GM20431 (cell line): ENCODE results near the gene C1orf87.
"Not testable (repeated sequence)": the region's sequence is repeated elsewhere in the genome, so short reads cannot be mapped to it uniquely, and the experiment has no call there.

Experiments
- in situ Hi-C: fragments of 300-500 bp; cut with MseI, MboI; formaldehyde crosslinking; loops from one replicate; pipeline ENCODE4 v1.15.0; 2020; ENCODE audit warnings: low sequenced_read_pairs; ENCODE audit not compliant: unreplicated experiment

C1orf87 gene

DNA sequence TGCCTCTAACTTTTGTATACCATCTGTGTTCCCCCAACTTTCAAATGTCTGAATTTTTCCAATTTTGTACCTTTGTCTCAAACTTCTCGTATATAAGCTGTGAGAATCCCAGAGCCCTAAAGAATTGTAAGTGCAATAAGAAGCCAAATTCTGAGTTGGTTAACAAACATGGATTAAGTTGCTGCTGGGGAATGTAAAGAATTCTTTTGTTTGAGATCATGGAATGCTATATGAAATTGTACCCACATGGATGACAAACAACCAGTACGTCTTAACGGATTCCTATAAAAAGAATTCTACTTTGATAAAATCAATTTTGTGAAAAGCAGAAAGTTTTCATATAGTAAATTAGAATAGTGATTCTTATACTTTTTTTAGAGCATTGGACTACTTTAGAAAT is 74.6 kb downstream of the C1orf87 start:
- in situ Hi-C loops, result no loop called here

- in situ Hi-C loops, result no loop called here
Observed at GRCh38 chr1:59997479-59998115, 76.0 kb downstream of the C1orf87 start.

DNA sequence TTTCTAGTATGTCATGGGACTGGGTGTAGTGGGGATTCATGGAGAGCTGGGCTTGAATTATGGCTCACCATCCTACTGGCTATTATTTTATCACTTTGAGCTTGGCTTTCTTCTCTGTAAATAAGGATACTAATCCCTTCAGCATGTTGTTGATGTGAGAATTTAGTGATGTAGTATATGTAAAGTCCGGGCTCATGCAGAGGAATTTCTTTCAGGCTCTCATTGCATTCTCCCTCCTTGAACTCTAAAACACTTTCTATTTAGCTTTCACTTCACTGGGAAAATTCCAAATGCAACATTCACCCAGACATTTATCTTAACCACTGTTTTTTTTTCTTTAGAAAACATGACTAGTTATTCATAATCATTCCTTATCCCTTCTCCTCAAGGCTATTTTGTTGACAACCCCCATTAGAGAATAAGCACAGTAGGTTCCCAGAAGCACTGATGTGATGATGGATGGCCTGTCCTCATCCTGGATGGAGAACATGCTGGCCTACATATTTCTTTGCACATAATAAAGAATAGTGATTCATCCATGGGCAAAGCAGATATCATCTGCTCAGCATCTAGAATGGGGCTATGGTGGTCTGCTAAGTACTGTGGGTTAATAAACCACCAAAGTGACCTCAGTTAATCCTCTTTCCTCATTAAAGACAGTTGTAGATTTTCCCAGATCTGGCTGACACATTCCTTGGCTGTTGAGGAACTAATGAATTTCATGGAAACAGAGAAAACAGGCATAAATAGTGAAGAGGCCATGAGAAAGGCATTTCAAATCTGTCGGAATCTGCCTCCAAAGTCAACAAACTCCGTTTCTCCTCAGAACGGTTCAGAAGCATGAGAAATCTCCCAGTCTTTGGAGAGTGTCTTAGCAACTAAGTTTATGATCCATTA is 79.0 kb downstream of the C1orf87 start:
- in situ Hi-C loops, result no loop called here

DNA sequence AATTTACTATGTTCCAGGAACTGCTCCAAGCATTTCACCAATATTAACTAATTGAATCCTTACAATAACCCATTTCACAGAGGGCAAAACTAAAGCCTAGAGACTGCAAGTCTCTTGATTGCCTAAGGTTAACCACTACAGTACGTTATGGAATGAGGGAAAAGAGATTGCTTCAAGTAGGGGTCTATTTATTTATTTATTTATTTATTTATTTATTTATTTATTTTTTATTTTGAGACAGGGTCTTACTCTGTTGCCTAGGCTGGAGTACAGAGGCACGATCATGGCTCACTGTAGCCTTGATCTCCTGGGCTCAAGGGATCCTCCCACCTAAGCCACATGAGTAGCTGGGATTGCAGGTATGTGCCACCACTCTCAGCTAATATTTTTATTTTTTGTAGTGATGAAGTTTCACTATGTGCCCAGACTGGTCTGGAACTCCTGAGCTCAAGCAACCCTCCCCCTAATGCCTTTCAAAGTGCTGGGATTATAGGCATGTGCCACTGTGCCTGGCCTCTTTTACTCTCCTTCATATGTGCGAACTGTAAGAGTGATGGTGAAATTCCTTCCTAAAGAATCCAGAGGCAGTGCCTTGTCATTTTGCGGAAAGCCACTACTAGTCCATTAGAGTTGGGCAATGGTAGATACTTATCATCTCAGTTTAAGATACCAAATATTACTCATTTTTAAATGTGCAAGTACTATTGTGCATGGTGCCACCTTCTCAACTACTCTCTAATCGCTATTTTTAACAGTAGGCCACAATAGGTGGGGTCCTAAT is 81.3 kb downstream of the C1orf87 start:
- in situ Hi-C loops, result no loop called here

DNA sequence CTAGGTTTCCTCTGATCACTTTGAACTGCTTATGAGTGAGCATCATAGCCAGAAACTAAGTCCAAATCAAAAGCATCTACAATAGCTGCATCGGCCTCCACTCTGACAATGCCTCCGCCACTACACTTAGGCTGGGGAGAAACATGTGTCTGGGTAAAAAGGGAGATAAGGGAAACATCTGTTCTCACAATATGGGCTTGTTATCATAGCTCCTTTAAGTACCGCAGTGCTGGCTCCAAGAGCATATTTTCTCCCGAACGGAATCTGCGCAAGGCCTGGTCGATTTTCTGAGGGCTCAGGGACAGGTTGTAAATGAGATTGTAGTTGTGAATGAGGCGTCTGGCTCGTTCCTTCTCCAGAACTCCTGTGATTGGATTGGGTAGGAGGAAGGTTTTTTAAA is 83.1 kb downstream of the C1orf87 start:
- in situ Hi-C loops, result no loop called here

- in situ Hi-C loops, result no loop called here
Observed at GRCh38 chr1:59986516-59987310, 86.9 kb downstream of the C1orf87 start.

- in situ Hi-C loops, result no loop called here
Observed at GRCh38 chr1:59985911-59986515, 87.6 kb downstream of the C1orf87 start.

DNA sequence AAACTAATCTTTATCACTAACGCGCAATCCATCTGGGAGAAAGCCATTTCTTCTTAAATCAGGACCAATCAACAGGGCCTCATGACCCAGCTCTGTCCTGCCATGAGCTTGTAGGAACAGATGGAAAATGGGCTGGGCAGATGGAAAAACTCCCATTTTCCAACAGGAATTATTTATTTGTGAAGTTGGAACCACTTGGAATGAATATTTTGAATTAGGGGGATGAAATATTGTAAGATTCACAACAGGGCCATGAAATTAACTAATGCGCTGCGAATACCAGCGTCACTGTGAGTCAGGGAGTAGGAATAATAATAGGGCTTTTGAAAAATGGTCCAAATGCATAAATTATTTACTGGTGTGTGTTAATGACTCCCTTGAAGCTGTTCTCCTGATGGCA is 93.9 kb downstream of the C1orf87 start:
- in situ Hi-C loops, result no loop called here

- in situ Hi-C loops, result no loop called here
Observed at GRCh38 chr1:59978511-59978910, 95.1 kb downstream of the C1orf87 start.

DNA sequence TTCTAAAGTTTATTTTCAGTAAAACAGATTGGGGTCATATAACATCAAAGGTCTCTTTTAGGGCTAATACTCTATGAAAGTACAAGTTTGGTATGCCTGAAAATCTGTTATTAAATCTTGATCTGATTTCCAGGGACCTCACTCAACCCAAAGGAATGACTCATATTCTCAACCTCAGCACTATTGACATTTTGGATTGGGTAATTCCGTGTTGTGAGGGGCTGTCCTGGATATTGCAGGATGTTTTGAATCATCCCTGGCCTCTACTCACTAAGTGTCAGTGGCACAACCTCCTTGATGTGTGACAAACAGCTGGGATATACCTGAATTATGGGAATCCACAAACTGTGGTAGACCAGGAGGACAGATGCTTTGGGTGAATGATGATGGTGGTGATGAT is 95.5 kb downstream of the C1orf87 start:
- in situ Hi-C loops, result no loop called here

DNA sequence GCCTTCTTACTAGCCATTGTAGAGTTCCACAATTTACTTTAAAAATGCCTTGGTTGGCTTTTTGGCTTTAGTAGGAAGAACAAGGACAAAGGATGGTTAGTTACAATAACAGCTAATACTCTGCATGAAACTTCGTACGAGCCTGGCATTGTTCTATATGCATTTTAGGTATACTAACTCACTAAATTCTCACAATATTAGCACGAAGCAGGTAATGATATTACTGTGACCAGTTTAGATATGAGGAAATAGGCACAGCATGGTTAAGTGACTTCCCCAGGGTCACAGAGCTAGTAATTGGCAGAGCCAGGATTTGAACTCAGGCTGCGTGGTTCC is 96.5 kb downstream of the C1orf87 start:
- in situ Hi-C loops, result no loop called here

GRCh38 chr1:59976194-59977074 is 97.1 kb downstream of the C1orf87 start:
- in situ Hi-C loops, result no loop called here

DNA sequence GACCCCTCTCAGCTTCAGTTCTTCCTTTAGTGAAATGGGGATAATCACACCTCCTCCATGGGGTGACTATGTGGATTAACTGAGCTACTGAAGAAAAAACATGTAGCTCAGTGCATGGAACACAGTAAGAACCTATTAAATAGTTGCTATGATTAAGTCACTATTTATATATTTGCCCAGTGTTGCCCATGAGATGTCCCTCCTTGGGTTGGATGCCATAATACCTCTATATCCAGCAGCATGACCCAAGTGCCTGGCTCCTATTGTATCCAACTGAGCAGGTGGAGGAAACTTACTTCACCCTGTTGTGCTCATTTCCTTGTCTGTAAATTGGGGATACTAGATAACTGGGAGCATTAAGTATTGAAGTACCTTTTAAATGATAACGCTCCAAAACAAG is 99.9 kb downstream of the C1orf87 start:
- in situ Hi-C loops, result no loop called here

DNA sequence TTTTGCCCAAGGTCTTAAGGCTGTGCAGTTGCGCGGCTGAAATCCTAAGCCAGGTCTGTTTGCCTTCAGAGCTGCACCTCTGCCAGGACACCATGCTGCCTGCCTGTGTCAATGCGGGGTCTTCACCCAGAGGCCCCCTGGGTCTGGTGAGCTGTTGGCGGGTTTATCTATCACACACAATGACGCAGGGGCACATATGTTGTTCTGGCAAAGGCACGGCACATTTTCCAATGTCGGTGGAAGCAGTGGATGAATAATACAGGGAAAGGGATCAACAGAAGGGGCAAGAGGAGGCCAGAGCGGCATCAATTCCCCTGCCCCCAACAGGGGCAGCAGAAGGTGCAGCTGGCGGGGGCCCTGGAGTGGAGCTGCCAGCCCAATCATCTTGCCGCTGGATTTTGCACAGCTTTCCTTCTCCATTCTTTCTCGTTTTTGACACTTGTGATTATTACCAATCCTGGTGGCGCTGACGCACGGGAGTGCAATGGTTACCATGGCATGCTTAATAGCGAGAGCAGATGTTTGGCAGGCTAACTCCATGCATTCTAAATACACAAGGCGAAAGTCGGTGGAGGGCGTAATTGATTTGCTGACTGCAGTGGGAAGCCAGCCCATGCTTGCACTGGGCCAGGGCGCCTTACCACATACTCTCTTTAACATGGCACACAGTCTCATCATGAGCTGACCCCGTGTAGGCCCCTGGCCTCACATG is 101.2 kb downstream of the C1orf87 start:
- in situ Hi-C loops, result no loop called here

DNA sequence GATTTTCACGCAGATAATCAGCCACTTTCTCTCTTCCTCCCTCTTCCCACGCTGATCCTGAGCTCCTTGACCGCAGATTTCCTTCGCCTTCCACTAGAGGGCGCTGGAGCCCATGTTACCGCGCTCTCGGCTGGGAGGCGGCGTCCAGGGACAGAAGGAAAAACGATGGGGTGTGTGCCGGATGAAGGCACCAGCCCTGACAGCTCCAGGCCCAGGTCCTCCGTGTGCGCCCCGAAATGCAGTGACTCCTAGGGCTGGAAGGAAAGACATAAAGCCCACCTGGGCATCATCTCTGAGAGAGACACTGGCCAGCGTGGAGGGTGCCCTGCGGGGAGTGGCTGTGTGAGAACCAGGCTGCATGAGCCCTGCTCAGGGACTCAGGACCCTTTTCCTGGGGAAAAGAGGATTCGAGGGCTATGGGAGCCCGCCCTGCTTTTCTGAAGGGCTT is 102.1 kb downstream of the C1orf87 start:
- in situ Hi-C loops, result no loop called here

- in situ Hi-C loops, result not testable (repeated sequence)
Observed at GRCh38 chr1:59969542-59970175, 103.9 kb downstream of the C1orf87 start.

- in situ Hi-C loops, result not testable (repeated sequence)
Observed at GRCh38 chr1:59968746-59969145, 104.8 kb downstream of the C1orf87 start.

- in situ Hi-C loops, result no loop called here
Observed at GRCh38 chr1:59967780-59968179, 105.8 kb downstream of the C1orf87 start.
